Calu3 (cell line): ENCODE data around the gene DAGLB. TPM values are rescaled to one million over a fixed set of nuclear protein-coding genes. Genes with fewer than 3 reads are reported as not detected.

Source experiments
- BruUV-seq: library from RNA; stranded (reverse); fragments of 400-500 nt; replicated peaks from 2 replicates; lab custom pipeline; 2021; lab: Mats Ljungman, UMichigan
- CTCF ChIA-PET: fragments of 300-600 bp; sonication (Branson Sonifier 250); formaldehyde crosslinking; loops from one replicate; lab custom pipeline; 2022; ENCODE audit warnings: antibody characterized with exemption; lab: Charles Lee
- DNase-seq: peaks from one replicate; pipeline ENCODE4 v3.0.0; 2022
- H3K27ac Mint-ChIP-seq: one replicate; pipeline ENCODE4 v1.8.0; 2022; ENCODE audit warnings: mixed read lengths; ENCODE audit not compliant: unreplicated experiment
- H3K27me3 Mint-ChIP-seq: one replicate; pipeline ENCODE4 v1.8.0; 2022; ENCODE audit warnings: mixed read lengths; ENCODE audit not compliant: unreplicated experiment
- H3K36me3 Mint-ChIP-seq: one replicate; pipeline ENCODE4 v1.8.0; 2022; ENCODE audit warnings: mild to moderate bottlenecking, moderate library complexity, mixed read lengths; ENCODE audit not compliant: insufficient read depth, unreplicated experiment
- H3K4me1 Mint-ChIP-seq: one replicate; pipeline ENCODE4 v1.8.0; 2022; ENCODE audit warnings: mild to moderate bottlenecking, low read depth, mixed read lengths; ENCODE audit not compliant: unreplicated experiment
- H3K4me3 Mint-ChIP-seq: one replicate; pipeline ENCODE4 v1.8.0; 2022; ENCODE audit warnings: mild to moderate bottlenecking, low read depth, moderate library complexity, mixed read lengths; ENCODE audit not compliant: unreplicated experiment
- H3K9me3 Mint-ChIP-seq: one replicate; pipeline ENCODE4 v1.8.0; 2022; ENCODE audit warnings: low read depth, mixed read lengths; ENCODE audit not compliant: unreplicated experiment
- CTCF ChIP-seq: fragments of 200-600 bp; IDR thresholded peaks from one replicate; pipeline ENCODE4 v1.8.0; 2022; ENCODE audit warnings: antibody characterized with exemption; ENCODE audit not compliant: unreplicated experiment
- intact Hi-C: fragments of 100-400 bp; cut with micrococcal nuclease; formaldehyde crosslinking; loops from one replicate; pipeline ENCODE4 v1.10.0; 2022; ENCODE audit not compliant: unreplicated experiment
- total RNA-seq: library from RNA; stranded (reverse); gene quantifications from 2 replicates; pipeline ENCODE4 v1.2.3, GENCODE V29; 2022

The DAGLB gene
- total RNA-seq, 1 experiment from 2014 or later, result 36.8 TPM

GRCh38 chr7:6486438-6487183 lies 38.9 kb upstream of the DAGLB start:
- DNase-seq, result no peak
- Mint-ChIP-seq H3K27me3 (peaks cover 11% of the 10 kb centered on the region), H3K4me1 (peaks cover 16% of the 10 kb centered on the region), H3K4me3 (no peak overlapping the region), H3K27ac (no peak overlapping the region), H3K9me3 (no peaks in the 10 kb centered on the region), H3K36me3 (peaks cover 53% of the 10 kb centered on the region)
- TF ChIP-seq CTCF, result no peak
- CTCF ChIA-PET, result interaction anchor here (0.7 to 1.5 kb wide), 2 partner anchors 39 to 788 kb away, joined by 5 to 6 read pairs; partner anchors contain the start of gene DAGLB
- intact Hi-C loops, result no loop called here
- no TSS peak for BruUV-seq

- intact Hi-C loops, result no loop called here
- CTCF ChIA-PET, result no interaction called here
- peak overlapping the region; percentile 98 for H3K4me3 Mint-ChIP-seq
- H3K36me3 Mint-ChIP-seq, result peaks cover 86% of the 10 kb centered on the region
- H3K27me3 Mint-ChIP-seq, result no peaks in the 10 kb centered on the region
- peaks cover 50% of the 10 kb centered on the region for H3K4me1 Mint-ChIP-seq
- no peak for TF ChIP-seq CTCF
- H3K27ac Mint-ChIP-seq, result peak overlapping the region; percentile 75
- no TSS peak for BruUV-seq
- DNase-seq, result no peak
- no peaks in the 10 kb centered on the region for H3K9me3 Mint-ChIP-seq
These were observed 35.0 kb upstream of the DAGLB start for GRCh38 chr7:6482743-6483119.

GRCh38 chr7:6482307-6482706 lies 34.6 kb upstream of the DAGLB start:
- peak overlapping the region; percentile 75 for H3K27ac Mint-ChIP-seq
- peaks cover 90% of the 10 kb centered on the region for H3K36me3 Mint-ChIP-seq
- no peaks in the 10 kb centered on the region for H3K27me3 Mint-ChIP-seq
- no peak for TF ChIP-seq CTCF
- H3K4me1 Mint-ChIP-seq, result peaks cover 54% of the 10 kb centered on the region
- CTCF ChIA-PET, result interaction anchor here (0.7 kb wide), 1 partner anchor 16 kb away, joined by 5 read pairs; no protein-coding TSS in a partner anchor
- intact Hi-C loops, result no loop called here
- H3K4me3 Mint-ChIP-seq, result peak overlapping the region; percentile 98
- no peaks in the 10 kb centered on the region for H3K9me3 Mint-ChIP-seq
- no peak for DNase-seq
- TSS peak; percentile 50 for BruUV-seq

- intact Hi-C loops, result no loop called here
- DNase-seq, result no peak
- TF ChIP-seq CTCF, result no peak
- peaks cover 63% of the 10 kb centered on the region for H3K4me1 Mint-ChIP-seq
- no peaks in the 10 kb centered on the region for H3K27me3 Mint-ChIP-seq
- H3K9me3 Mint-ChIP-seq, result no peaks in the 10 kb centered on the region
- no TSS peak for BruUV-seq
- CTCF ChIA-PET, result no interaction called here
- peak overlapping the region; percentile 98 for H3K4me3 Mint-ChIP-seq
- H3K36me3 Mint-ChIP-seq, result peaks cover 90% of the 10 kb centered on the region
- H3K27ac Mint-ChIP-seq, result peak overlapping the region; percentile 11
These were observed 33.7 kb upstream of the DAGLB start for GRCh38 chr7:6481445-6481844.
